G401.6 (cell line): ENCODE measurements around the gene CFAP221.

Experiments
- FAIRE-seq: peaks from 2 replicates; lab custom pipeline; 2012; peaks lifted over from hg19 to GRCh38; lab: Jason Lieb, UNC

CFAP221 gene

DNA sequence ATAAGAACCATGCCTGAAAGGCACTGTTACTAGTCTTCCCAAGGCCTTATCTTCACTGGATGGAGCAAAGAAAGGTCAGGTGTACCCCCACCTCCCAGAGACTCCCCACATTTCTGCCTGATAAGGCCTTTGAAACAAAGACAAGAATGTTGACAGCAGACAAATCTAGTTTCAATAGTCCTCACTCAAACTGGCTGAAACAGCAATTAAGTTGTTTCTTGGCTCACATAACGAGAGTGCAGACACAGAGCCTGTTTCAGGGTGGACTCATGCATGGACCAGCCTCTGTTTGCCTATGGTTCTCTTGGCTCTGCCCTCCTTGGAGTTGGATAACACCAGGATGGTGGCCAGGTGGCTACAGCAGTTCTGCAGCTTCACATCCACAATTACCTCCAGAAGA lies 7.5 kb upstream of the CFAP221 start:
- FAIRE-seq: no peak

DNA sequence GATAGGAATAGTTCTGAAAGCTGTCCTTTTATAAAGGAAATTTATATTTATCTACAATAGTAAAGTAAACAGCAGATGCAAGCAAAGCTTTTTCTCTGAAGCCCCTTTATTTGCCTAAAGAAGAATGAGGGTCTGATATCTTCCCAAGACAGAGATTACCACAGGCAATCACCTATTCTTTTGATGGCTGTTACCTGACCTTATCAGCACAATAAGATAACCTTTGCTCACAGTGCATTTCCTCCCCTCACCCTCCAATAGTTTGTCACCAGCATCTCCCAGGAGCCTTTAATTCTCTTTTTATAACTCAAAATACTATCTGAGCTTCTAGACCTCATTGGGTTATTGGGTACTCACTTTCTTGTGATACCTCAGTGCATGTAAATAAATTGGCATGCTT lies 6.5 kb upstream of the CFAP221 start:
- FAIRE-seq: no peak

DNA sequence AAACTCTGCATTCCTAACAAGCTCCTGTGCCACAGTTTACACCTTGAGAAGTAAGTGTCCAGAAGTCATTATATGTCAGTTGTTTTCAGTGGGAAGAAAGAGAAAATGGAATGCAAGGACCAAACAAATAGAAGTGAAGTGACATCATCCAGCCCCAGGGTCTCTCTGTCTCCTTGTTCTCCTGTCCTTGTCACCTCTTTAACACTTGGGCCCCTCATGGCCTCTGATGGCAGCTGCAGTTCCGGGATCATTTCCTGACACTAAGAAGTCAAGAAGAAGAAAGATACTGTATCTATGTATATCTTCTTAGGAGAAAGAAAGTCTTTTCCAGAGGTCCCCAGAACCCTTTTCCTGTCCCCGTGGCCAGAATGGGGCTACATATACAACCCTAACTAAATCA lies 2.8 kb upstream of the CFAP221 start:
- FAIRE-seq: no peak

DNA sequence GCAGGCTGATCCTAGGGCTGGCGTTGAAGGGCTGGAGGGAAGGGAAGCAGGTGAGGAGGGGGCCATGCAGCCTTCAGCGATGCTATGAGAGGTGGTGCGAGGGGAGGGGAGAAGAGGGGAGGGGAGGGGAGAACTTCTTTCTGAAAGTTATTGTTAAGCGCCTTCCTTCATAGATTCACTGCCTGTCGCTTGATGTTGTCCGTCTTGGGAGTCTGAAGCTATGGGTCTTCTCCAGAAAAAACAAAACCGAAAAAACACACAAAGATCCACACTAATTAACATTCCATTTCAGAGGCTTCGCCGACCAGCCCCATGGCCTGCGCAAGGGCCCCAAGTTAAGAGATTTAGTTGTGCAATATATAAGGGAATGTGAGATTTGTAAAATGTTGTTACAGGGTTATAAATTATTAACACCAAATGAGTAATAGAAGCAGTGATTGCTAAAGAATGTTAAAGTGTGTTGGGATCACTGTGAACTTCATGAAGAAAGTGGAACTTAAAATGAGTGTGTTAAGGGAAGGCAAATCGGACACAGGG lies 758 bp downstream of the CFAP221 start:
- FAIRE-seq: no peak

DNA sequence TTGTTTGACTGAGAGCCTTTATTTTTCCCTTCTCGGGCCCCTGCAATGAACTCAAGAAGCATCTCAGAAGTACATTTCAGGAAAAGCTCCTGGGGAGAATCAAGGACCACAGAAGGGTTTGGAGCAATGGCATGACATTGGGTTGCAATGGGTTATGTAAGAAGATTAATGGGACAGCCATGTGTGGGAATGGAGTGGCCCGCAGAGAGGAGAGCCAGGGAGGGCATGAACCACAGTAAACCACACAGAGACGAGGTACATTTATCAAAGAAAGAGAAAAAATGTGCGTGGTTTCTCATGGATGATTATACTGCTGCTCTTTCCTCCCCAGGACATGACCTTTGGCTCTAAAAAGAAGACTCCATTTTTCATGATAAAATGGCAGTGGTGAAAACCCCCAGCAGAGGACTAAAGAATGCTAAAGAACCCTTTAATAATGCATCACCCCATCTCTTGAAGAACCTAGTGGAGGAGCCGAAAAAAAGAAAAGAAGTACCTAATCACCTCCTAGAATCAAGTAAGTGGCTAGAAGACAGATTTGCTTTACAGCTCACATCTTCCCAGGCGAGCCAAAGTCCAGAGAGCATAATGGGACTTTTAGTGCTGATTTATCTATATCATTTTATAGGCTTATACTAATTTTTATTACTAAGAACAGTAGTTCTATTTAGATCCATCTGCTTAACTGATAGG lies 1.7 kb downstream of the CFAP221 start:
- FAIRE-seq: no peak

DNA sequence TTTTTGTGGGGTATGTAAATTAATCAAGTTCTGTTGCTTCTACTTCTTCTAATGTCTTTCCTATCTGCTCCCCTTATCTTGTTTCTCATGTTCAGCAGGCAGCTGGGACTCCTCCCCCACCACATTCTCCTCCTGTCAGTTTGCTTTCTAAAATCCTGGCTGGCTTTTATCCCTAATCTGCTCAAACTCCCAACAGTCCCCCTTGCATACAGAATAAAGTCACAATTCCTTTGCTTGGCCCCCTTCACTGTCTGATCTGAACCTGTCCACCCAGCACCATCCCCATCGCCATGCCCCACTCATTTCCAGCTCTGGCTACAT lies 2.2 kb downstream of the CFAP221 start:
- FAIRE-seq: no peak

DNA sequence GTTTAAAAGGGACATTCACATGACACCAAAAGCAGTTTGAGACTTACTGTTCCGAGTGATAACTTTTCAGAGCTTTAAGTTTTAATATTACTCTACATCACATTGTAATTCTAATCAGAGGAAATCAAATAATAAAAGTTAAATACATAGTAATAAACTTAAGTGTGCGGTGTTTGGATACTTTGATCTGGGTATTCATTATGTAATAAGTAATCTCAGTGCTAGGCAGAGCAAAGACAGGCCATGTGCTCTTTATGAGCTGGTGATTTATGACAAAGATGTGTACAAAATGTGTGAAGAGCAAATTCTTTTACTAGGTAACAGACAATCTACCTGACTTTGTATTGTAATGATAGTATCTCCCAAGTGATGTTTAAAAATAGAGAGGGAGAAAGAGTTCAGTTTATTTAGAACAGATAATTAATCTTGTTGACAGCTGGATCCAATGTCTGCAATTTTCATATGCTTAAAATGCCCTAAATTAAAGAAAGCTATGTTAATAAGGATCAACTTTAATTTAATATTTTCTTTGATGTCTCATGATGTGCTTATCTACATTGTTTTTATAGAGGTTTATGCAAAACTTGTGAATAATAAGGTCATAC lies 4.4 kb downstream of the CFAP221 start:
- FAIRE-seq: no peak

DNA sequence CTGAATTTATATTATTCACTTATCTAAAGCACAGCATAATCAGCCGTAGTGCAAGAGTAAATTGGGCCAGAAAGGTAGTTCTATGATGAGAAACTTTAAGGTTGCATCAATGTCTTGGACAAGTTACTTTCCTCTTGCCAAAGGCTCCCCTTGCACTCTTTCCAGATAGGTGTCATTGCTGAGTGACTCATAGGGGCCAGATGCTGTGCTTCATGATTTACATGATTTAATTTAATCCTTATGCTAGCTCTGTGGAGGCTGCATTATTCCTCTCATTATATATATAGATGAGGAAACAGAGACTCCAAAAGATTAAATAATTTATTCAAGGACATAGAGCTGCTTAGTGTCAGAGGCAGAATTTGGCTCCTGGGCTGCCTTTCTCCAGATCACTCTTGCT lies 5.0 kb downstream of the CFAP221 start:
- FAIRE-seq: no peak

DNA sequence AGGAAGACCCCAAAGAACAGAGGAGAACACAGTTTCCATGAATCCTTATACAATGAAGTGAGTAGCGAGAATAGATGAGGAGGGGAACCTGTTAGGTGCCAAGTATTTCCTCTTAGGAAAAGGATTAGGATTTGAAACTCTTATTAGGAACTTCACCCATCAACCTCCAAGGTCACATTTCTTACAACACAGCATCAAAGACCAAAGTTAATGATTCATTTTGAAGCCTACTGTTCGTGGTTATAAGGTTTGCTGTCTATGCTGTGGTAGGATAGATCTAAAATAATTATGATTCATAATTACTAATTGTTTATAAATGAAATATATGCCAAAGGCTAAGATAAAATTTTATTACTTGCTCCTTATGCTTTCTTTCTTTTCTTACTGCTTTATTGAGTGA lies 6.1 kb downstream of the CFAP221 start:
- FAIRE-seq: no peak

DNA sequence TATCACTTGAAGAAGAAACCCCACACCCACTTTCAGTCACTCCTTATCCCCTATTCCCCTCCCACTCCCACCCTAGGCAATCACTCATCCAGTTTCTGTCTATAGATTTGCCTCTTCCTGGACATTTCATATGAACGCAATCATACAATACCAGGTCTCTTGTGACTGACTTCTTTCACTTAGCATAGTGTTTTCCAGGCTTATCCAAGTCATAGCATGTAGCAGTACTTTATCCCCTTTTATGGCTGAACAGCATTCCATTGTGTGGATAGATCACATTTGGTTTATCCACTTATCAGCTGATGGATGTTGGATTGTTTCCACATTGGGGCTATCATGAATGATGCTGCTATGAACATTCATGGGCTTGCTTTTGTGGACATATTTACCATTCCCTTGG lies 6.6 kb downstream of the CFAP221 start:
- no peak for FAIRE-seq

DNA sequence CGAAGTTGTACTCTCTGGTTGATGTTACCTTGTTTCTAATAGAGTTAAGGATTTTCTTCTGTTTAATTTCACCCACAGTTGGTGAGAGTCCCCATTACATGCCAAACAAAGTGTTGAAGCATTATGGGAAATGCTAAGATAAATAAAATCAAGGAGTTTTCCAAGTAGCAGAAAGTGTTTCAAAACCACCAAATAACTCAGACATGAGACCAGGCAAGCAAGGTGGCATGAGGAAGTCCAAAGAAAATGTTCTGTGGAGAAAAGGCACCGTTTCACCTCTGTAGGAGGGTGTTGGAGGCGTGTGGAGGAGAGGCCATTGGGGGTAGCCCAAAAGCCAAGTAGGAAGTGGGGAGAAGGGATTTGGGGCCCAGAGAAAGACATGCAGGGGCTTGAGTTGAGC lies 8.7 kb downstream of the CFAP221 start:
- no peak for FAIRE-seq

DNA sequence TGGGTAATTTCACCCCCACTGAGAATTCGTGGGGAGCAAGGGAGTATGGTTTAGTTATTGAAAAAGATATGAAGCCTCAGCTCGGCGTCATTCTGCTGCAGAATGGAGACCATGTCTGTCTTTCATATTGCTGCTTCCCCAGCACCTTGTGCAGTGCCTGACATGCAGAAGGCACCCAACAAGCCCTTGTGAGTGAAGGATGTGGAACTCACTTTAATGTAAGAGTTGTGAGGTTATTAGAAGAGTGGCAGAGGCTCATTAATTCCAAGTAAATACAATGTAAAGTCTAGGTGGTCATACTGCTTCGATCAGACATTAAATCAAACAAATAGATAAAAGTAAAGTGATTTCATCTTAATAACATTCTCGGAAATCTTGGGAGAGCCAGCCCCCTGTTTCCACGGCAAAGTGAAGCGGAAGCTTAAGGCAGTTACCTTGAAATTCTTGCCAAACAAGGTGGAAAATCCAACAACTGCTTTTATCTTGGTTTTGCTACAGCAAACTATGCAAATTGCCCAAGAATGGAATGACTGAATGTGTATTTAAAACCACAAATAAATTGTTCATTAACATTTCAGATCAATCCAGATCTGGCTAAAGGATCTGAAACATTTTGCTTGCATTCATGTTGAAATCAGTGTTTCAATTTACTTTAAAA lies 9.6 kb downstream of the CFAP221 start:
- FAIRE-seq: no peak

DNA sequence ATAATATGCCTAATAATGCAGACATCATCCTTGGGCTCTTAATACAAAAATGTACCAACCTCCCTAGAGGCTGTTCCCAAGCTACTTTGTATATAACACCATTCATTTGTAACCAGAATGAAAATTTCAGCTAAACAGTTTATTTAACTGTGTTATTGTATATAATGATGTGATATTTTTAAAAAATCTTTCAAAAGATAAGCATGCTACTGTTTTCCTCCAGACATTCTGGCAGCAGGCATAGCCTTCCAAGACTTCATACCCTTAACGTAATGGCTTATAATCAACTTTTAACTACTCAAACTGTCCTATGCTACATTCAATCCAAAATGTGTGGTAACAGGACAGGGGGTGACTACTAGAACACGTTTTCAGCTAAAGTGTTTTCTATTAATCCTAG lies 21.2 kb downstream of the CFAP221 start:
- FAIRE-seq: no peak

DNA sequence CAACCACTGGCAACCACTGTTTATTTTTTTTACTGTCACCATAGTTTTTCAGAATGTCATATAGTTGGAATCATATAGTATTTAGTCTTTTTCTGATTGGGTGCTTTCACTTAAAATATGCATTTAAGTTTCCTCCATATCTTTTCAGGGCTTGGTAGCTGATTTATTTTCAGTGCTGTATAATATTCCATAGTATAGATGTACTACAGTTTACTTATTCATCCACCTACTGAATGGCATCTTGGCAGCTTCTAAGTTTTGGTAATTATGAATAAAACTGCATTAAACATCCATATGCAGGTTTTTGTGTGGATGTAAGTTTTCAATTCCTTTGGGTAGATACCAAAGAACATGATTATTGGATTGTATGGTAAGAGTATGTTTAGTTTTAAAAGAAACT lies 23.0 kb downstream of the CFAP221 start:
- FAIRE-seq: no peak

DNA sequence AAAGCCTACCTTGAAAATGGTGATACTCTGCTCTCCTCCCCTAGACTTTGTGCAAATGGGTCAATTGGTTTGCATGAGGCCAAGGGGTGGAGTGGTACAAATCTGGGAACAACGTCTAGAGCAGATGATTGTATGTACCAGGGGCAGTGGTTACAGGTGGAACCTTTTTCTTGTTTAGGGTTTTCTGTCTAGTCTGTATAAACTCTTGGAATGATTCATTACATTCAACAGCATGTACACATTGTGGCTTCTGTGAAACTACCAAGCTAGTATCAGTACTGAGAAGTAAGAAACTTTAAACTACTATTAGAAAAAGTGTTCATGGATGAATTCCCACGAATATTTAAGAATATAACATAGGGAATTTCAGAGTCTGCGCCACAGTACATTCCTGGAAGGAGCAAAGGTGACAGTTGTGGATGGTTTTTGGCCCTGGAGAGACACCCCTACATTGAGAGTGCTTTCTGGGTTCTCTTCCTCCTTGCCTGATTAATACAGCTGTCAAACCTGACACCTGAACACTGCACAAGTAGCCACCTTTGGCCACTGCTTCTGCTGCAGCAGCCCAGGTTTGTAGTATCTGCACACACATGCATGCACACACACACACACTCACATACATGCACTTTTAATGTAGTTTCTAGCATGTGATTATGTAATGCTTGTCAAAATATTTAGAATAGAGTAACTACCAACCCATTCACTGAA lies 30.0 kb downstream of the CFAP221 start:
- FAIRE-seq: no peak

DNA sequence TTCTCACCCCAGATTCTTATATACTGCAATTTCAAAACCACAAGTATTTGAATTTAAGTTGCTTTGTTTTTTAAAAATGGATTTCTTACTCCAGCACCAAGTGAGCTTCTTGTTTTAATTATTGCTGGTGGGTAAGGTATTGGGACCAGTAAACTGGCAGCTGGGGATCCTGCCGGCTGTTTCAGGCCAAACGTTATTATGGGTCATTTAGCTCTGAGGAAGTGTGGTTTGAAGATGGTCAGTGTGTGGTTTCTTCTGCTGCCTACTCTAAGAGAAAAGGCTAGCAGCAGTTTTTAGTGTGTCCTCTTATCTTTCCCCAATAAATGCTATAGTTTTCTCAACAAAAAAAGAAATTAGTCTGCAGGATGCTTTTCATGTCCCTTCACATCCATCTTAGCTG lies 30.6 kb downstream of the CFAP221 start:
- no peak for FAIRE-seq

DNA sequence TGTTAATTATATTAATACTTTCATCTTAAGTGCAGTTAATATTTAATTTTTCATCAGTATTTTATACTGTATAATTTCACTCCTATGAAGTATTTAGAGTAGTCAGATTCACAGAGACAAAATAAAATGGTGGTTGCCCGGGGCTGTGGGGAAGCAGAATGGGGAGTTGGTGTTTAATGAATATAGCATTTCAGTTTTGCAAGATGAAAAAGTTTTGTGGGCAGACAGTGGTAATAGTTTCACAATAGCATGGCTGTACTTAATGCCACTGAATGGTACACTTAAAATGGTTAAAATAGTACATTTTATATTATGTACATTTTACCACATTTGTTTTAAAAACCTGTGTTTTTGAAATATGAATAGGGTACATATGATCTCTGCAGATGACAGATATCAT lies 31.2 kb downstream of the CFAP221 start:
- FAIRE-seq: no peak

DNA sequence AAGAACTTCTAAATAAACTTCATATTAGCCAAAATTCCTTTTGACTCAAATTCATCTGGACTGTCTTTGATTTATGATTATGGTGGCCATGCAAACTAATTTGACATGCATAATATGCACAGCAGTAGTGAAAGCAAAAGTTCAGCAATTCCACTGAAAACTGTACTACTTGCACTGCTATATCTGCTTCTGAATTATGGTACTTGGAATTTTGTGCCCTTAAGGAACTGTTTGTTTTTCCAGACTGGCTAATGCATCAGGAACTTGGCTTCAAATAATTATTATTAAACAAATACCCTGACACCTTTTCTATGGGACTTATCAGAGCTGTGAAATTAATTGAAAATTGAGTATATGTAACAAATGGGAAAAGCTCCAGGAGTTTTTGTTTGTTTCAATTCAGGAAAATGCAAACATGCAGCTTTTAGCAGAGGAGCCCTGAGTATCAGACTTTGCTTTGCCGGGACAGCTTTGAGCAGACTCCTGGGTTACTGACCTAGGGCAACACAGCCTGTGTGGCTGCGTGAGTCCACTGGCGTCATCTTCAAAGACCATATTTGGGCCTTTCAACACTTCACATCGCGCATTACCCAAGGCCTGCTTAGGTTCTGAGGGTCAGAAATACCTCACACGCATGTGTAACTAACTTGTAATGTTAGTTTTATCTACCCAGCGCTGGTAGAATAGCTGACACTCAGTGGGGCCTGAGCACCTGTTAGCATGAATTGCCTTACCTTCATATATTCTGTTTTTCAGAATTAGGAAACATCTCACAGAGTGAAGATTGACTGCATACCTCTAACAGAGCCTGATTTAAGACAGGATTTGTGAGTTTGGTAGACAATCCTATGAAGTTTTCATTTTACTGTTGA lies 35.4 kb downstream of the CFAP221 start:
- no peak for FAIRE-seq

DNA sequence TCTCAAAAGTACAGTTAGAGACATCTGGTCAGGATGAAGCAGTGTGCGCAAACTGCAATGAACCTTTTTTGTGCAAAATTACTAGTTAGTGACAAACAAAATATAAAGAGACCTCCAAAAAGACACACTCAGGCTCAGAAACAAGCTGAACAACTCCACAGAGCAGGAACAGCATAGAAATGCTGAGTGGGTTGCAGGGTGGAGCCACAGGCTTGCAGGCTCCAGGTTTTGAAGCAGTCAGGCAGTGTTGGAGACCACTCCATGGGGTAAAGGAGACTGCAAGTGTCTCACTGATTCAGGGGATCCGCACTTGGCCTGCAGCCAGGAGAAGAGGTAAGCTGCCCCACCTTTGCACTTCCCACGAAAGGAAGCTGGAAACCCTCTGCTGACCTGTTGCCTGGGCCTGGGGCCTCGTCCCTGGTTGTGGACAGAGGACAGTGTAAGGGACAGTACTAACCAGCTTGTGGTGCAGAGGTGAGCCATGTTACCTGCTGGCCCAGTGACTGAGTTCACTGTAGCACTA lies 36.4 kb downstream of the CFAP221 start:
- no peak for FAIRE-seq

DNA sequence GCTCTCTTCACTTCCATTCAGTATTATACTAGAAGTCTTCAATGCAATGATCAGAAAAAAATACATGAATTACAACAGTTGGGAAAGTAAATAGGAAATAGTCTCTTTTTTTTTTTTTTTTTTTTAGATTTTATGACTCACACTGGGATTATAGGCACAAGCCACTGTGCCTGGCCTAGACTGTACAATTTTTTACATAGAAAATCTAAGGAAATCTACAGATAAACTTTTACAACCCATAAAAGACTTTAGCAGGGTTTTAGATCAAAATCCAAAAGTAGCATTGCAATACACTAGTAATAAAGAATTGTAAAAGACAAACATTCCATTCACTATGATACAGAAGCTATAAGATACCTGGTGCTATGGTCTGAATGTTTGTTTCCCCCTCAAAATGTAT lies 39.0 kb downstream of the CFAP221 start:
- FAIRE-seq: no peak

DNA sequence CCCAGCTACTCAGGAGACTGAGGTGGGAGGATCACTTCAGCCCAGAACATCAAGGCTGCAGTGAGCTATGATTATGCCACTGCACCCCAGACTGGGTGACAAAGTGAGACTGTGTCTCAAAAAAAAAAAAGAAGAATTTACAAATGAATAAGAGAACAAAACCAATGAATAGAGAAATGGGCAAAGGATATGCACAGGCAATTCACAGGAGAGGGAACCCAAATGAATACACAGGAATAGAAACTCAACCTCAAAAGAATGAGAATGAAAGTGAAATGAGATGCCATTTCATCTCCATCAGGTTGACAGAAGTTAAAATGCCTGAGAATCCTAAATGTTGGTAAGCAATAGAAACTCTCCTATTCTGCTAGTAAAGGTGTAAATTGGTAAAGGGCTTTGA lies 40.2 kb downstream of the CFAP221 start:
- FAIRE-seq: no peak

DNA sequence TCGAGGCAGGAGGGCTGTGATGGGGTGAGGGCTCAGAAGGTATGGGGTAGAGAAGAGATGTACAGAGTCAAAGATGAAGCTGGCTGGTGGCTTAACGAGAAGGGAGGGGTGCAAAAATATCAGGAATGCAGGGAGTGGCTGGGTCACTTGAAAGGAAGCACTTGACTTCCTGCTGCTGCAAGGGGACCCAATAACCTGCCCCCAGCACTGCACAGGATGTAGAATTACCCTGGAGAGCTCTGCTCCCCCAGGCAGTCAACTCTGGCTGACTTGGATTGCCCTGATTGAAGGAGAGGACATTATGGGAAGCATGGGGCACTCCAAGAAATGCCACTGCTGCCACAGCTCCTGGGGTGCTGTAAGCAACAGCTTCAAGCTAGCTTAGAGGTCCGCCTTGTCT lies 41.8 kb downstream of the CFAP221 start:
- no peak for FAIRE-seq
